HEK293T (cell line): ENCODE data around the gene STPG4.

Source experiments
- BHLHE40 ChIP-seq: fragments of 450-650 bp; IDR thresholded peaks from 2 replicates; pipeline ENCODE4 v1.6.1; 2016; ENCODE audit warnings: mild to moderate bottlenecking, moderate library complexity, borderline replicate concordance
- FOXK2 ChIP-seq: fragments of 450-650 bp; IDR thresholded peaks from 2 replicates; pipeline ENCODE4 v1.6.1; 2016; ENCODE audit warnings: mild to moderate bottlenecking
- HDGF ChIP-seq: fragments of 450-650 bp; IDR thresholded peaks from 2 replicates; pipeline ENCODE4 v1.6.1; 2017; ENCODE audit warnings: antibody characterized with exemption, borderline replicate concordance
- NFRKB ChIP-seq: fragments of 450-650 bp; IDR thresholded peaks from 2 replicates; pipeline ENCODE4 v1.6.1; 2016; ENCODE audit warnings: mild to moderate bottlenecking, moderate library complexity
- SP1 ChIP-seq: fragments of 450-650 bp; IDR thresholded peaks from 2 replicates; pipeline ENCODE4 v1.6.1; 2017
- SUZ12 ChIP-seq: fragments of 450-650 bp; IDR thresholded peaks from 2 replicates; pipeline ENCODE4 v1.6.1; 2016; ENCODE audit warnings: mild to moderate bottlenecking
- TARDBP ChIP-seq: fragments of 450-650 bp; IDR thresholded peaks from 2 replicates; pipeline ENCODE4 v1.6.1; 2016
- ZNF384 ChIP-seq: fragments of 450-650 bp; IDR thresholded peaks from 2 replicates; pipeline ENCODE4 v1.6.1; 2016
- TF ChIP-seq, protein P1 (sequence below): fragments of 450-650 bp; IDR thresholded peaks from 2 replicates; pipeline ENCODE4 v1.6.1; 2016

GRCh38 chr2:47203995-47204394 lies 48.9 kb upstream of the STPG4 start:
- TF ChIP-seq NFRKB (no peak), TARDBP (no peak), SP1 (no peak), SUZ12 (no peak), FOXK2 (no peak), BHLHE40 (no peak), ZNF384 (no peak), HDGF (no peak)
- TF ChIP-seq, protein P1, sequence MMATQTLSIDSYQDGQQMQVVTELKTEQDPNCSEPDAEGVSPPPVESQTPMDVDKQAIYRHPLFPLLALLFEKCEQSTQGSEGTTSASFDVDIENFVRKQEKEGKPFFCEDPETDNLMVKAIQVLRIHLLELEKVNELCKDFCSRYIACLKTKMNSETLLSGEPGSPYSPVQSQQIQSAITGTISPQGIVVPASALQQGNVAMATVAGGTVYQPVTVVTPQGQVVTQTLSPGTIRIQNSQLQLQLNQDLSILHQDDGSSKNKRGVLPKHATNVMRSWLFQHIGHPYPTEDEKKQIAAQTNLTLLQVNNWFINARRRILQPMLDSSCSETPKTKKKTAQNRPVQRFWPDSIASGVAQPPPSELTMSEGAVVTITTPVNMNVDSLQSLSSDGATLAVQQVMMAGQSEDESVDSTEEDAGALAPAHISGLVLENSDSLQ, result no peak
